Mucosa of stomach (tissue), 1 donor: ENCODE data around the gene WDR45B.

ENCODE experiments used
- H3K27me3 ChIP-seq: one replicate; pipeline ENCODE4 v1.7.0; 2013; ENCODE audit warnings: mild to moderate bottlenecking, low read length; ENCODE audit not compliant: control insufficient read depth, insufficient read depth
- H3K36me3 ChIP-seq: one replicate; pipeline ENCODE4 v1.7.0; 2013; ENCODE audit warnings: low read length; ENCODE audit not compliant: control insufficient read depth, insufficient read depth
- H3K4me1 ChIP-seq: one replicate; pipeline ENCODE4 v1.7.0; 2013; ENCODE audit warnings: mild to moderate bottlenecking, low read length; ENCODE audit not compliant: control insufficient read depth, insufficient read depth
- H3K4me3 ChIP-seq: one replicate; pipeline ENCODE4 v1.7.0; 2013; ENCODE audit warnings: low read length
- H3K9ac ChIP-seq: one replicate; pipeline ENCODE4 v1.7.0; 2013; ENCODE audit warnings: mild to moderate bottlenecking, low read length, moderate library complexity
- H3K9me3 ChIP-seq: one replicate; pipeline ENCODE4 v1.7.0; 2013; ENCODE audit warnings: mild to moderate bottlenecking, low read length, moderate library complexity; ENCODE audit not compliant: control insufficient read depth
- donor health status: Pancreatic carcinoma.

The WDR45B gene

DNA sequence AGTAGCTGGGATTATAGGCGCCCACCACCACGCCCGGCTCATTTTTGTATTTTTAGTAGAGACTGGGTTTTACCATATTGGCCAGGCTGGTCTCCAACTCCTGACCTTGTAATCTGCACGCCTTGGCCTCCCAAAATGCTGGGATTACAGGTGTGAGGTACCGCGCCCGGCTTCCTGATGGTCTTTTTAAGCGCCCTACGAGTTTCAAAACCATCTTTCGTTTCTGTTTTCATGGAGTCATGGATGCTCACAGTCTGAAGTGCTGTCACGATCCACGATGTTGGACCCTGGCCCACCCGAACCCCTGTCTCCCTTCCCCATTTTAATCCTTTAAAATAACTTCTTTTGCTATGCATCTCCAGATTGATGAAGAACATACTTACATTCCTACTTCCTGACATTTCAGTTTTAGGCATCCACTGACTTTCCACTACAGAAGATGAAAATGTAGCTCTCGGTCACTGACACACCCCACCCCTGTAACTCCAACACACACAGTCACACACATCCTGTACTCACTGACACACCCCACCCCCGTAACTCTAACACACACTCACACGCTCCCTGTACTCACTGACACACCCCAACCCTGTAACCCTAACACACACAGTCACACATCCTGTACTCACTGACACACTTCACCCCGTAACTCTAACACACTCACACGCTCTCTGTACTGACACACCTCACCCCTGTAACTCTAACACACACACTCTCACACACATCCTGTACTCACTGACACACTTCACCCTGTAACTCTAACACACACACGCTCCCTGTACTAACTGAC lies 22.6 kb upstream of the WDR45B start:
- H3K4me1 ChIP-seq: peaks cover 19% of the 10 kb centered on the region

DNA sequence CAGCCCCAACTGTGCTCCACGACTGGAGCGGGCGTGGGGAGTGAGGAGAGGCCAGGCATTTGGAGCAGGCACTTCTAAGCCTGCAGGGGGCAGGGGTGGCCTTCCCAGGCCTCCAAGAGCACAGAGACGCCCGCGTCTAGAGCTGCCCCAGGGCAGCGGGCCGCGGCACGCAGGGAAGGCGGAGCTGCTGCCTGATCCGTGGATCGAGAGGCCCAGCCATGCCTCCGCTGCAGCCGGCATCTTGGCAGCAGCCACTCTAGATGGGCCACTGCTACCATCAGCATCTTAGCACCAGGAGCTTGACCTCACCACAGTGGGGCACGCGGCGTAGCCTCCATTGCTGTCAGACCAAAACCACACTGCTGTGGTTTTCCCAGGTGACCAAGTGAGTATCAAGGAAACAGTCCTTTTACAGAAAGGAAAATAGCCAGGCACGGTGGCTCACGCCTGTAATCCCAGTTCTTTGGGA lies 20.4 kb upstream of the WDR45B start:
- H3K36me3 ChIP-seq: no peaks in the 10 kb centered on the region
- peaks cover 19% of the 10 kb centered on the region for H3K4me1 ChIP-seq
- H3K9me3 ChIP-seq: no peaks in the 10 kb centered on the region
- no peak overlapping the region for H3K9ac ChIP-seq
- H3K4me3 ChIP-seq: no peak overlapping the region
- no peaks in the 10 kb centered on the region for H3K27me3 ChIP-seq

More for the DNA sequence above, 22.6 kb upstream of the WDR45B start:
- Histone ChIP-seq H3K27me3 (no peaks in the 10 kb centered on the region), H3K9me3 (no peaks in the 10 kb centered on the region), H3K4me3 (no peak overlapping the region), H3K36me3 (no peaks in the 10 kb centered on the region), H3K9ac (no peak overlapping the region)

DNA sequence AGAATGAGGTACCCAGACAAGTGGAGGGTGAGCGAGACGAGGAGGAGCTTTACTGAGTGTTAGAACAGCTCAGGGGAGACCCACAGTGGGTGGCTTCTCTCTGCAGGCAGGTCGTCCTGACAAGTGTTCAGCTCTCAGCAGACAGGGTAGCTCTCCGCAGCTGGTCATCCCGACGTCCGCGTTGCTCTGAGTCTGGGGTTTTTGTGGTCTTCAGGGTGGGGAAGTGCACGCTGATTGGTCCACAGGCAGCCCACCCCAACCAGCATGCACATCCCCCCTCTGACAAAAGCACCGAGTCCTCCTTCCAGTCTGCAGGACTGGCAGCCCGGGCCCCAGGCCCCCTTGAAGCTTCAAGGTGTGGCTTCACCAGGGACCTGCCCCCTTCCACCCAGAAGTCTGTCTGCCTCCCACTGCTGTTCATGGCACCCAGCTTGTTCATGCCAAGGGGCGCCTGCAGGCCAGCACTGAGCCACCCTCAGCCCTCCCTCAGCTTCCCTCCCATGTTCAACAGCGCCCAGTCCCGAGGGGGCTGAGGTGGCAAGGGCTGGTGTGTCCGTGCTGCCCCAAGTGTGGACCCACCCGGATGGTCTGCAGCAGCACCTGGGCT lies 19.9 kb upstream of the WDR45B start:
- no peaks in the 10 kb centered on the region for H3K9me3 ChIP-seq
- peaks cover 17% of the 10 kb centered on the region for H3K4me1 ChIP-seq
- H3K36me3 ChIP-seq: no peaks in the 10 kb centered on the region
- H3K27me3 ChIP-seq: no peaks in the 10 kb centered on the region
- no peak overlapping the region for H3K9ac ChIP-seq
- H3K4me3 ChIP-seq: no peak overlapping the region

DNA sequence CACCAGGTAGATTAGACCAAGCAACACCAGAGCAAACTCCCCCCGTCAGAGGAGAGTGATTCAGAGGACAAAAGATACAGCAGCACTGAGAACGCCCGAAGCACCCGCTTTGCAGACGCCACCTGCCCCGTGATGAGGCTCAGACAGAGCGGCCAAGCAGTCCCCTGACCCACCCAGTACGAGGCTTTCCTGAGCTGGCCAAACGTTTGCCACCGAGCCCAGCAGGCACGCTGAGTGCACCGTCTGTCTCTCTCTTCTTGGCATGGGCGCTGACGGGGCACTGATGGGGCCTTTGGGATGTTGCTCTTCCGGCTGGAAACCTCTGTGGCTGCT lies 19.4 kb upstream of the WDR45B start:
- Histone ChIP-seq H3K36me3 (no peaks in the 10 kb centered on the region), H3K27me3 (no peaks in the 10 kb centered on the region), H3K4me1 (peaks cover 12% of the 10 kb centered on the region), H3K9me3 (no peaks in the 10 kb centered on the region), H3K4me3 (no peak overlapping the region), H3K9ac (no peak overlapping the region)

DNA sequence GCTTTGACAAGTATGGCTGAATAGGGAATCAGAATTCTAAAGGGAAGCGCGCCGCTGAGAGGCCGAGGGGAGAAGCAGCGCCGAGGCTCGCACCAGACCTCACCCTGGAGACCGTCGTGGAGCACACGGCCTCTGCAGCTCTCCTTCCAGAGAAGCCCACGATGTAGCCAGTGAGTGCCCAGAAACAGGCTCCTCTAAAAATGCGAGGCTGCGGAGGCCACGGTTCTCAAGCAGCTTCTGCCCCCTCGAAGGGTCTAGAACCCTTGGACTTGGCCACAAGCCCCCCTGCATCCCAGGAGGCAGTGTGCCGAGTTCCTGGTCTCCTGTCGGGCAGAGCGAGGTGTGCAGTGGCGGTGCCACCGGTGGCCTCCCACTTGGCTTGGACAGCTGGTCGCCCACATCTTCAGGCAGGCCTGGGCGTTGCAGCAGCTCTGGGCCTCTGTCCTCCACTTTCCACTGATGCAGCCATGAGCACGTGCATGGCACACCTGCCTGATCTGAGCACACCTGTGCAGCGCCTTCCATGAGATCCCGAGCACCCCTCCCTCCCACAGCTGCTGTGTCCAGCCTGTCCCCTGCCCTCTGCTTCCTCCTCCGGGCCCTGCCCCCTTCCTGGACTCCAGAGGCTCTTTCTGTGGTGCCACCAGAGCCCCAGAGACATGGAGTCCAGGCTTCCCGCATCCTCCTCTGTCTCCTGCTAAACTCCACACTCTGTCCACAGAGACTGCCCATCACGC lies 18.9 kb upstream of the WDR45B start:
- Histone ChIP-seq H3K4me3 (no peak overlapping the region), H3K27me3 (no peaks in the 10 kb centered on the region), H3K4me1 (peaks cover 6% of the 10 kb centered on the region), H3K36me3 (no peaks in the 10 kb centered on the region), H3K9ac (no peak overlapping the region), H3K9me3 (no peaks in the 10 kb centered on the region)

DNA sequence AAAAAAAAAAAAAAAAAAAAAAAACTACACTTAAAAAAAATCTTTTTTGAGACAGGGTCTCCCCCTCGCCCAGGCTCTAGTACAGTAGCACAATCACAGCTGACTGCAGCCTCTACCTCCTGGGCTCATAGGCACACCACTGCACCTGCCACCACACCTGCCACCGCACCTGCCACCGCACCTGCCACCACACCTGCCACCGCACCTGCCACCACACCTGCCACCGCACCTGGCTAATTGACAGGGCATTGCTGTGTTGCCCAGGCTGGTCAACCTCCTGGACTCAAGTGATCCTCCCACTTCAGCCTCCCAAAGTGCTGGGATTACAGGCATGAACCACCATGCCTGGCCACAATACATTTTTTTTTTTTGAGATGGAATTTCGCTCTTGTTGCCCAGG lies 17.6 kb upstream of the WDR45B start:
- Histone ChIP-seq H3K4me1 (no peaks in the 10 kb centered on the region), H3K27me3 (no peaks in the 10 kb centered on the region), H3K36me3 (no peaks in the 10 kb centered on the region), H3K4me3 (no peak overlapping the region), H3K9ac (no peak overlapping the region), H3K9me3 (no peaks in the 10 kb centered on the region)

DNA sequence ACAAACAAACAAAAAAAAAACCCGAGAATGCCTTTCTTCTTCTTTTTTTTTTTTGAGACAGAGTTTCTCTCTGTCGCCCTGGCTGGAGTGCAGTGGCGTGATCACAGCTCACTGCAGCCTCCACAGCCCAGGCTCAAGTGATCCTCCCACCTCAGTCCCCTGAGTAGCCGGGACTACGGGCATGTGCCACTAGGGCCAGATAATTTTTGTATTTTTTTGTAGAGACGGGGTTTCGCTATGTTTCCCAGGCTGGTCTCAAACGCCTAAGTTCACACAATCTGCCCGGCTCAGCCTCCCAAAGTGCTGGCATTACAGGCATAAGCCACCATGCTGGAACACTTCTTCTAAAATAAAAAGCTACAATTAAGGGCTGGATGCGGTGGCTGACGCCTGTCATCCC lies 17.0 kb upstream of the WDR45B start:
- H3K4me1 ChIP-seq: no peaks in the 10 kb centered on the region
- H3K9me3 ChIP-seq: no peaks in the 10 kb centered on the region
- H3K9ac ChIP-seq: no peak overlapping the region
- no peaks in the 10 kb centered on the region for H3K27me3 ChIP-seq
- H3K36me3 ChIP-seq: no peaks in the 10 kb centered on the region
- no peak overlapping the region for H3K4me3 ChIP-seq

DNA sequence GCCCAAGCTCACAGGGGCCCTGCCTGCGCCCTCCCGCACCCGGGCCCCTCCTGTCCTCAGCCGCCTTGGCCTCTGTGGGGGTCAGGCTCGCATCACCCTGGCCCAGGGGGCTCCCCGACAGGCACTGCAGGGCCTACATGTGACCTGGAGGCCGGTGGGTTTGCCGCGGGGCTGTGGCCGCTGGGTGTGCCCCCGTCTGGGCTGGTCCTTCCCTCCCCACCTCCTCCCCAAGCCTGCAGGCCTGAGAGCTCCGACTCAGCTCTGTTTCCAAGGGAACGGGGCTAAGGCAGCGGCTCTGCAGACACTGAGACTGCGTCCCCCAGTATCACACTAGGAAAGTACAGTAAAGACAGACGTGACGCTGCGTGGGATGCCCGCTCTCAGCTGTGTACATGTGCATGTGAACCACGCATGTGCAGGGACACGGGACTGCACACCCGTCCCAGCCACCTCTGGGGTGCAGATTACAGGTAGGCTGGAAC lies 16.5 kb upstream of the WDR45B start:
- Histone ChIP-seq H3K36me3 (no peaks in the 10 kb centered on the region), H3K9ac (no peak overlapping the region)

DNA sequence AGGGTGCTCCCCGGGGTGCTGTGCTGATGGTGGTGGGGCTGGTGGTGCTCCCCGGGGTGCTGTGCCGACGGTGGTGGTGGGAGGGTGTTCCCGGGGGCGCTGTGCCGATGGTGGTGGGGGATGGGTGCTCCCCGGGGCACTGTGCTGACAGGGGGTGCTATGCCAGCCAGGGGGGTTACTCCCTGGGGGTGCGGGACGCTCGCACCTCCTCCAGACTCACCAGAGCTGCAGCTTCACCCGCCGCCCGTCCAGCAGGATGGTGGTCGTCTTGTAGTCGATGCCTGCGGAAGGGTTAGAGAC lies 16.0 kb upstream of the WDR45B start:
- Histone ChIP-seq H3K4me1 (no peaks in the 10 kb centered on the region), H3K4me3 (no peak overlapping the region), H3K27me3 (no peaks in the 10 kb centered on the region), H3K9me3 (no peaks in the 10 kb centered on the region), H3K9ac (no peak overlapping the region), H3K36me3 (no peaks in the 10 kb centered on the region)

More for the DNA sequence above, 16.5 kb upstream of the WDR45B start:
- H3K27me3 ChIP-seq: no peaks in the 10 kb centered on the region
- H3K4me3 ChIP-seq: no peak overlapping the region
- H3K4me1 ChIP-seq: no peaks in the 10 kb centered on the region
- no peaks in the 10 kb centered on the region for H3K9me3 ChIP-seq

DNA sequence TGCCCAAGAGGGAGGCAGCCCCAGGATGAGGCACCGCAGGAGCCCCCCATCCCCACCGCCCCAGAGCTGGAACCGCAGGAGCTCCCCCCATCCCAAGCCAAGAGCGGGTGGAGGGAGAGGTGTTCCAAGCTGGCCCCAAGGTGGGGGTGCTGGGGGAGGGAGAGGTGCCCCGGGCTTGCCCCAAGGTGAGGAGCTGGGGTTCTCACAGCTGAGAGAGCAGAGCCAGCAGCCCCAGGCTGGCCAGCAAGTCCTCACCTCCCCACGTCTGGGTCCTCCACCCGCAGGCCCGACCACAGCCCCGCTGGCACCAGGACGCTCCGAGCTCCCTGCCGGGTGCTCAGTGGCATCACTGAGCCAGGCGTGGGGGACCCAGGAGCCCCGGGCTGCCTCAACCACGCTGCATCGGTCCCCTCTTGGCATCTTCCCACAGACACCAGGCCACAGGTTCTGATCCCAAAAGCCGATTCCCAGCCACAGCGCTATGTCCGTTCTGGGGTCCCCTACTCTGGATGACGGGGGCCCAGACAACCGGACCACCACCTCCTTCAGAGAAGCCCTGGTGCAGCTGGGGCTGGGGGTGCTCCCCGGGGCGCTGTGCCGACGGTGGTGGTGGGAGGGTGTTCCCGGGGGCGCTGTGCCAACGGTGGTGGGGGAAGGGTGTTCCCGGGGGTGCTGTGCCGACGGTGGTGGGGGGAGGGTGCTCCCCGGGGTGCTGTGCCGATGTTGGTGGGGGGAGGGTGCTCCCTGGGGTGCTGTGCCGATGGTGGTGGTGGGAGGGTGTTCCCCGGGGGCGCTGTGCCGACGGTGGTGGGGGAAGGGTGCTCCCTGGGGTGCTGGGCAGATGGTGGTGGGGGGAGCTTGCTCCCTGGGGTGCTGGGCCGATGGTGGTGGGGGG lies 15.4 kb upstream of the WDR45B start:
- Histone ChIP-seq H3K9ac (no peak overlapping the region), H3K4me1 (no peaks in the 10 kb centered on the region), H3K9me3 (no peaks in the 10 kb centered on the region), H3K27me3 (no peaks in the 10 kb centered on the region), H3K36me3 (no peaks in the 10 kb centered on the region), H3K4me3 (no peak overlapping the region)

DNA sequence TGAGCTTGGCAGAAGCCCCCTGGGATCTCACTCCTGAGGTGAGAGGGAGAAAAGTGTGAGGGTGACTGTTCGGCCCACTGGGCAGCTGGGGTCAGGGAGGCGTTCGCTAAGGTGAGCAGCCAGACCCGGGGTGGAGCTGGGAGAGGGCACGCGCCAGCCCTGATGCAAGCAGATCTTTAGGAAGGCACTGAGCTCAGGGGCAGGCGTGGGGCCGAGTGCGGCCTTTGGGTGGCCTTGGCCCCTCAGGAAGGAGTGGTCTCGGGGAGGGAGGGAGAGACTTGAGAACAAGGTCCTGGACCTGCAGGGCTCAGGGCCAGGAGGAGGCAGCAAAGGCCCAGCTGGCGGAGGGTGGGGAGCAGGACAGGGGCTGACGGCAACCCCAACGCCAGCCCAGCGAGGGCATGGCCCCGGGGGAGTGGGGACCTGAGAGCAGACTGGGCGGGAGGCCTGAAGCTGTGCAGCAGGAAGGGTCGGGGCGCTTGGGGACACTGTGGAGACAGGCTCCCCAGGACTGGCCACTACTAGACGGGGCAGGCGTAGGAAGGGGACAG lies 14.5 kb upstream of the WDR45B start:
- H3K4me3 ChIP-seq: no peak overlapping the region
- H3K9ac ChIP-seq: no peak overlapping the region
- no peaks in the 10 kb centered on the region for H3K36me3 ChIP-seq
- no peaks in the 10 kb centered on the region for H3K4me1 ChIP-seq
- H3K9me3 ChIP-seq: no peaks in the 10 kb centered on the region
- H3K27me3 ChIP-seq: no peaks in the 10 kb centered on the region
